Heart right ventricle (tissue), 16 donors: ENCODE measurements around the gene MRRF. TPM values are rescaled to one million over a fixed set of nuclear protein-coding genes. Genes with fewer than 3 reads are reported as not detected.

ENCODE experiments used
- ATAC-seq, 8 donors: fragments of 200-7000 bp; cut with Tn5 transposase; one replicate each; pipeline ENCODE4 v1.9.1; 2020; ENCODE audit warnings: mild to moderate bottlenecking in 8 of 8, moderate library complexity in 8 of 8, moderate number of reproducible peaks in 1 of 8
- DNase-seq, 2 donors: peaks; one replicate each; pipeline ENCODE4 v3.0.0-alpha.2; 2020
- H3K27ac ChIP-seq, 10 donors: fragments of 200-600 bp; sonication (generic) in 2 of 10; one replicate each; pipeline versions ENCODE4 v1.5.0 to v1.8.0; 2020 to 2022; ENCODE audit warnings: mild to moderate bottlenecking in 3 of 10
- H3K27me3 ChIP-seq, 7 donors: fragments of 200-600 bp; one replicate each; pipeline ENCODE4 v1.8.0; 2021 to 2022; ENCODE audit warnings: mild to moderate bottlenecking in 2 of 7
- H3K36me3 ChIP-seq, 9 donors: fragments of 200-600 bp; sonication (generic) in 1 of 9; one replicate each; pipeline versions ENCODE4 v1.5.0 to v1.8.0; 2020 to 2022; ENCODE audit warnings: mild to moderate bottlenecking in 2 of 9
- H3K4me1 ChIP-seq, 9 donors: fragments of 200-600 bp; sonication (generic) in 1 of 9; one replicate each; pipeline versions ENCODE4 v1.5.0 to v1.8.0; 2020 to 2022; ENCODE audit warnings: mild to moderate bottlenecking in 4 of 9
- H3K4me3 ChIP-seq, 10 donors: fragments of 200-600 bp; sonication (generic) in 2 of 10; one replicate each; pipeline versions ENCODE4 v1.5.0 to v1.8.0; 2020 to 2022; ENCODE audit warnings: mild to moderate bottlenecking in 7 of 10, moderate library complexity in 2 of 10
- H3K9me3 ChIP-seq, 11 donors: fragments of 200-600 bp in 10 of 11; sonication (generic) in 2 of 11; one replicate each; pipeline versions ENCODE4 v1.5.0 to v1.8.0; 2013 to 2022; ENCODE audit warnings: mild to moderate bottlenecking in 2 of 11, control low read depth in 1 of 11, moderate library complexity in 1 of 11
- CTCF ChIP-seq, 9 donors: fragments of 200-600 bp; sonication (generic) in 2 of 9; IDR thresholded peaks; one replicate each; pipeline versions ENCODE4 v1.5.0 to v1.8.0; 2021 to 2022; ENCODE audit warnings: antibody characterized with exemption in 9 of 9, mild to moderate bottlenecking in 5 of 9, moderate library complexity in 1 of 9
- WGBS, 2 donors: extraction: QIAGEN DNeasy Blood & Tissue Kit; methylation state at CpG; one replicate each; pipeline ENCODE4 v1.1.7; 2013; ENCODE audit warnings: inconsistent platforms in 1 of 2; 5-methylcytosine and 5-hydroxymethylcytosine counted together
- intact Hi-C, 10 donors: fragments of 100-400 bp; cut with DNase I; formaldehyde crosslinking; loops; one replicate each; pipeline versions ENCODE4 v1.11.1 to v1.14.2; 2022
- polyA plus RNA-seq, 2 donors: library from polyadenylated mRNA; stranded (reverse); fragments of 200-250 nt; gene quantifications; one replicate each; pipeline ENCODE4 v1.2.3, GENCODE V29; 2013
- total RNA-seq, 10 donors: library from RNA; stranded (reverse); fragmentation: NEBNext Ultra II Directional in 3 of 10; extraction: Animal tissue kit (Norgen Biotek cat#: 25700) in 3 of 10; gene quantifications; one replicate each; pipeline versions ENCODE4 v1.2.1 to v1.2.4, GENCODE V29; 2021 to 2023
- donor health status: Arrhythmogenic right ventricular cardiomyopathy.
- donor health status: ischemic (EF 13 %, LVEDD 7.1; RV severe dilation, severe dysfunction).
- donor health status: healthy with polysubstance abuse.
- donor health status: DM: no; HTN: yes; CAD: no.
- donor health status: DM: no; HTN: no; CAD: no.
- donor health status: ischemic (EF 25% LVEDD 6.9; RV normal size, moderate dysfunction).
- donor health status: ischemic (EF 25% LVEDD 5.7; RV mildly dilated, moderate dysfunction).
- donor health status: healthy.
- donor health status: DM: yes; HTN: yes; CAD: no.
- donor health status: Ischemic cardiomyopathy.
- donor health status: ischemic (EF 35%, LVEDD 5.7; RV mildly dilated, moderate dysfunction).
- donor health status: nonischemic (EF 11% LVEDD 7.7; RV severe dilation, severe dysfunction).
- donor health status: DM: yes; HTN: yes; CAD: no.
- donor health status: PGD.
- donor health status: ischemic (EF 29% LVEDD 5.4; RV normal size, mild dysfunction).
- donor health status: nonischemic (EF 23%, LVEDD 6.1; RV moderate dilation, normal function).

The MRRF gene
- total and polyA plus RNA-seq, 12 donors, result 30.3 to 45.9 (median 37.8) TPM

- Histone ChIP-seq H3K27ac (no peak overlapping the region), H3K4me3 (no peak overlapping the region), H3K36me3 (peaks cover 0 to 100% (median 36%) of the 10 kb centered on the region in 9 donors), H3K4me1 (peaks cover 0 to 28% (median 16%) of the 10 kb centered on the region in 9 donors), H3K9me3 (no peaks in the 10 kb centered on the region), H3K27me3 (no peaks in the 10 kb centered on the region)
- no peak for TF ChIP-seq CTCF (IDR thresholded peaks at IDR 0.05)
- 83 to 88% methylated on average over 1 of the region's 1 CpG for WGBS, 2 donors
- ATAC-seq (no peak), DNase-seq (no peak)
- intact Hi-C loops, result no loop called here
Observed at GRCh38 chr9:122286764-122287163, 22.1 kb downstream of the MRRF start.

- peaks cover 0 to 22% (median 11%) of the 10 kb centered on the region in 9 donors for H3K4me1 ChIP-seq
- H3K36me3 ChIP-seq, result peaks cover 0 to 100% (median 41%) of the 10 kb centered on the region in 9 donors
- no peak overlapping the region for H3K4me3 ChIP-seq
- DNase-seq (no peak), ATAC-seq (no peak)
- no peaks in the 10 kb centered on the region for H3K9me3 ChIP-seq
- H3K27ac ChIP-seq, result no peak overlapping the region
- H3K27me3 ChIP-seq, result no peaks in the 10 kb centered on the region
- TF ChIP-seq CTCF (IDR thresholded peaks at IDR 0.05), result no peak
- WGBS, 2 donors, result 76 to 92% methylated on average over 1 of the region's 1 CpG
- intact Hi-C loops, result no loop called here
Observed at GRCh38 chr9:122287214-122287720, 22.6 kb downstream of the MRRF start.

DNA sequence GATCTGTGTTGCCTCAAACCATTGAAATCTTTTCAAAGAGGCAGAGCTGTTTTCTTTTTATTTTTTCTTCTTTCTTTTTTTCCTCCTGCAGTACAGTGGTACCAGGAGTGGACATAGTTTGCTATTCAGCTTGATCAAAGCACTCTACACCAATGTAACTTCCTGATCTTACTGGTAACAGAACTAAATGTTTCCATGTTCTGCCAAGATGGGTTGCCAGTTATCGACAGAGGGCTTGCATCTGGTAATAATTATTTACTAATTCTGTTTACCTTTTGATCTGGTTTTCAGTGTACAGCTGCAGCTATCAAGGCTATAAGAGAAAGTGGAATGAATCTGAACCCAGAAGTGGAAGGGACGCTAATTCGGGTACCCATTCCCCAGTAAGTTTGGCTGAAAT, 26.8 kb downstream of the MRRF start:
- DNase-seq, result no peak
- Histone ChIP-seq H3K27ac (no peak overlapping the region), H3K4me3 (no peak overlapping the region), H3K27me3 (no peaks in the 10 kb centered on the region), H3K4me1 (peaks cover 0 to 14% (median 3%) of the 10 kb centered on the region in 9 donors), H3K9me3 (no peaks in the 10 kb centered on the region), H3K36me3 (peaks cover 0 to 100% (median 34%) of the 10 kb centered on the region in 9 donors)
- ATAC-seq, result no peak
- no peak for TF ChIP-seq CTCF (IDR thresholded peaks at IDR 0.05)
- WGBS, 2 donors, result 94 to 97% methylated on average over 3 of the region's 3 CpGs
- intact Hi-C loops, result no loop called here

- no peak for ATAC-seq
- Histone ChIP-seq H3K4me1 (peaks cover 0 to 9% (median 3%) of the 10 kb centered on the region in 9 donors), H3K36me3 (peaks cover 0 to 99% (median 20%) of the 10 kb centered on the region in 9 donors), H3K4me3 (no peak overlapping the region), H3K9me3 (no peaks in the 10 kb centered on the region), H3K27me3 (no peaks in the 10 kb centered on the region), H3K27ac (no peak overlapping the region)
- intact Hi-C loops, result no loop called here
- no peak for TF ChIP-seq CTCF (IDR thresholded peaks at IDR 0.05)
- 82 to 87% methylated on average over 4 of the region's 4 CpGs for WGBS, 2 donors
- no peak for DNase-seq
Observed at GRCh38 chr9:122294531-122294930, 29.8 kb downstream of the MRRF start.
